ENCODE data around the gene RPL28. TPM values are rescaled to one million over a fixed set of nuclear protein-coding genes. Genes with fewer than 3 reads are reported as not detected.

Gene RPL28
- total and polyA plus RNA-seq, 2 of the 4 experiments (the other 2 are of a cell fraction) = 386 to 1,693 TPM

GRCh38 chr19:55384131-55384919 is 1.4 kb upstream of the RPL28 start, which contains the start of gene TMEM238 (continued):
- no peak for TF ChIP-seq BHLHE40 (IDR thresholded peaks at IDR 0.05; ENCODE audit: low read depth, low read length)
- TF ChIP-seq SMC3 (IDR thresholded peaks at IDR 0.05; ENCODE audit: low read depth, low read length) = no peak
- no peak for TF ChIP-seq POLR2A (IDR thresholded peaks at IDR 0.05; ENCODE audit: low read depth, low read length)

GRCh38 chr19:55384920-55385723 is 610 bp upstream of the RPL28 start:
- Histone ChIP-seq H4K91ac (ENCODE audit: insufficient read depth, low read depth, low read length) (peak overlapping the region; percentile 98), H2AK9ac (replicated peaks; ENCODE audit: low read depth, low read length, poor library complexity) (peak overlapping the region; percentile 86), H2BK5ac (ENCODE audit: low read depth, low read length, poor library complexity, severe bottlenecking) (peak overlapping the region; percentile 89), H3K9me1 (ENCODE audit: insufficient read depth, low read length) (peaks cover 23% of the 10 kb centered on the region), H3K4me2 (ENCODE audit: low read depth, low read length) (peak overlapping the region; percentile 91), H3K27ac (ENCODE audit: insufficient read depth, low read length) (peak overlapping the region; percentile 93), H4K20me1 (ENCODE audit: insufficient read depth, low read length) (peaks cover 44% of the 10 kb centered on the region), H4K8ac (ENCODE audit: low read depth in 2 of 2, low read length in 2 of 2) (peak overlapping the region; percentile 79 to 99), H3K4me3 (ENCODE audit: insufficient read depth, low read depth, low read length) (peak overlapping the region; percentile 51), H3K18ac (ENCODE audit: low read depth, low read length) (peak overlapping the region; percentile 98), H3K27me3 (ENCODE audit: control insufficient read depth, insufficient read depth, low read length) (no peaks in the 10 kb centered on the region), H2BK120ac (ENCODE audit: low read depth, low read length) (peak overlapping the region; percentile 97), H3K36me3 (ENCODE audit: control insufficient read depth, insufficient read depth, low read length) (peaks cover 37% of the 10 kb centered on the region), H4K5ac (ENCODE audit: low read depth, low read length) (peak overlapping the region; percentile 96), H2AFZ (replicated peaks; ENCODE audit: low read length, poor library complexity) (peak overlapping the region; percentile 90), H2AK5ac (ENCODE audit: low read depth, low read length) (peak overlapping the region; percentile 98), H2BK15ac (ENCODE audit: low read depth, low read length) (peak overlapping the region; percentile 82; the same call in 1 of the 3 replicates), H3K14ac (replicated peaks; ENCODE audit: low read depth, low read length) (peak overlapping the region; percentile 100), H2BK20ac (ENCODE audit: low read depth, low read length) (peak overlapping the region; percentile 91), H3K4ac (ENCODE audit: low read depth, low read length) (peak overlapping the region; percentile 98), H3K9ac (ENCODE audit: low read depth, low read length) (peak overlapping the region; percentile 96), H3K9me3 (ENCODE audit: control insufficient read depth, insufficient read depth, low read length) (no peaks in the 10 kb centered on the region), H3K56ac (ENCODE audit: extremely low read depth, insufficient read depth, low read length) (peak overlapping the region; percentile 99), H3K79me1 (ENCODE audit: low read depth in 1 of 2, low read length in 2 of 2) (peaks cover 18 to 47% of the 10 kb centered on the region in 2 experiments), H3K4me1 (ENCODE audit: control insufficient read depth, insufficient read depth, low read length) (peaks cover 39% of the 10 kb centered on the region), H3K23ac (ENCODE audit: low read depth, low read length) (peak overlapping the region; percentile 99)
- peak; percentile 82 for ATAC-seq (ENCODE audit: low read depth)
- intact Hi-C loops (cut with micrococcal nuclease) = loop anchor here (5.0 kb wide), 2 partner anchors 83 to 103 kb away; partner anchors contain the start of genes BRSK1 and HSPBP1
- dilution Hi-C loops (cut with HindIII; ENCODE audit: low sequenced_read_pairs, unreplicated experiment) = no loop called here
- peak; percentile 94 for DNase-seq
- WGBS, 2 experiments (ENCODE audit: extremely low coverage in 2 of 2, insufficient read length in 1 of 2) = 5% methylated on average over 8 of the region's 34 CpGs; no CpG with 5 or more reads in 1 of the 2 experiments
- no TSS peak for BruUV-seq (replicated peaks)
- in situ Hi-C loops (cut with MboI; ENCODE audit: low sequenced_read_pairs) = loop anchor here (10.0 kb wide), 1 partner anchor 90 kb away; no protein-coding TSS in a partner anchor
- TF ChIP-seq SMC3 (IDR thresholded peaks at IDR 0.05; ENCODE audit: low read depth, low read length) (no peak), CEBPB (IDR thresholded peaks at IDR 0.05; ENCODE audit: low read depth, low read length) (no peak), RCOR1 (IDR thresholded peaks at IDR 0.05; ENCODE audit: insufficient replicate concordance, low read length) (no peak), MXI1 (IDR thresholded peaks at IDR 0.05; ENCODE audit: borderline replicate concordance, low read depth, low read length) (no peak), RFX5 (IDR thresholded peaks at IDR 0.05; ENCODE audit: low read depth, low read length) (no peak), RAD21 (IDR thresholded peaks at IDR 0.05; ENCODE audit: low read length) (no peak), CTCF (conservative IDR thresholded peaks at IDR 0.05; ENCODE audit: low read depth, low read length) (no peak), ELK1 (IDR thresholded peaks at IDR 0.05; ENCODE audit: borderline replicate concordance, low read depth, low read length) (no peak), CHD1 (IDR thresholded peaks at IDR 0.05; ENCODE audit: low read depth, low read length) (no peak)
- CTCF ChIA-PET = interaction anchor here (0.6 kb wide), 1 partner anchor 34 kb away, joined by 3 read pairs; no protein-coding TSS in a partner anchor
- POLR2A ChIA-PET (ENCODE audit: unreplicated experiment) = interaction anchor here (0.5 kb wide), 1 partner anchor 1306 kb away, joined by 3 read pairs; no protein-coding TSS in a partner anchor

Data from IMR-90 (cell line).